GM19324 (cell line): Measurements from ENCODE around the gene SPIB.
"Not testable (repeated sequence)": the region's sequence is repeated elsewhere in the genome, so short reads cannot be mapped to it uniquely, and the experiment has no call there.

Experiments used
- ATAC-seq: cut with Tn5 transposase; IDR thresholded peaks from one replicate; pipeline ENCODE4 v1.9.1; 2021; ENCODE audit warnings: mild to moderate bottlenecking, moderate library complexity; ENCODE audit not compliant: unreplicated experiment, low FRiP score

The SPIB gene

GRCh38 chr19:50465000-50465399, 46.3 kb downstream of the SPIB start:
- no peak for ATAC-seq

- ATAC-seq: no peak
Observed at GRCh38 chr19:50465986-50466705, 47.4 kb downstream of the SPIB start.

GRCh38 chr19:50466706-50467039, 47.9 kb downstream of the SPIB start:
- ATAC-seq: no peak

DNA sequence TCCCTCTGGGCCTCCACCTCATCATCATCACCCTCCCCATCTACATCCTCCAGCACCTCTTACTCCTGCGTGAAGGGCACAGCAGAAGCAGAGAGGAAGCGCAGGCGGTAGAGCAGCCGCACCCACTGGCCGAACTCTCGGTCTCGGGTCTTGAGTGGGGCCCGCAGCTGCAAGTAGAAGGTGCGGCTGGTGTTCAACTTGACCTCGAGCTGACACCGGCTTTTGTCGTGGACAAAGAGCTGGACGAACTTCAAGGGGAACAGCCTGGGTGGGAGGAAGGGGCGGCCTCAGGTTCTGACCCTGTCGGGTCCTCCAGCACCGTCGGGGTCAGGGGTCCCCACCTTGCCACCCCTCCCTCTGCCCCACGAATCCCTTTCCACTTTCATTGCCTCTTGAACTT, 48.8 kb downstream of the SPIB start:
- ATAC-seq: no peak

GRCh38 chr19:50468818-50469217, 50.1 kb downstream of the SPIB start:
- ATAC-seq: no peak

GRCh38 chr19:50473336-50473735, 54.6 kb downstream of the SPIB start:
- not testable (repeated sequence) for ATAC-seq

DNA sequence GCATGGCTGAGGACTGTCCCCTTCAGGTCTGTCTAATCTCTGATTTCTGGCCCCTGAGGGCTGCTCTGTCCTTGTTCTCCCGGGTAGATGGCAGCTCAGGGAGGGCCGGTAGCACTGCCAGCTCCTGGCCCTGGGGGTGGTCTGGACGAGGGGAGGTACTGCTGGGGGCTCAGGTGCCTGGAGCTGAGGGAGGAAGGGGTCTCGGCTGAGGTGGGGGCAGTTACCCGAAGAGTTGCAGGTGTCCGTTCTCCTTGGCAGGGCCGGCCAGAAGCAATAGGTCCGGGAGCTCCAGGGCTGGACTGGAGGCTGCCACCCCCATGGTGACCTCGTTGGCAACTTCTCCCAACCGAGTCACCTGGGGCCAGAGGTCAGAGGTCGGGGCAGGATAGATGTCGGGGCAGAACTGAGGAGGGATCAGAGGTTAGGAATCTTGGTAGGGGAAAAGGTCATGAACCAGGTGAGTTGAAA, 56.4 kb downstream of the SPIB start:
- no peak for ATAC-seq

DNA sequence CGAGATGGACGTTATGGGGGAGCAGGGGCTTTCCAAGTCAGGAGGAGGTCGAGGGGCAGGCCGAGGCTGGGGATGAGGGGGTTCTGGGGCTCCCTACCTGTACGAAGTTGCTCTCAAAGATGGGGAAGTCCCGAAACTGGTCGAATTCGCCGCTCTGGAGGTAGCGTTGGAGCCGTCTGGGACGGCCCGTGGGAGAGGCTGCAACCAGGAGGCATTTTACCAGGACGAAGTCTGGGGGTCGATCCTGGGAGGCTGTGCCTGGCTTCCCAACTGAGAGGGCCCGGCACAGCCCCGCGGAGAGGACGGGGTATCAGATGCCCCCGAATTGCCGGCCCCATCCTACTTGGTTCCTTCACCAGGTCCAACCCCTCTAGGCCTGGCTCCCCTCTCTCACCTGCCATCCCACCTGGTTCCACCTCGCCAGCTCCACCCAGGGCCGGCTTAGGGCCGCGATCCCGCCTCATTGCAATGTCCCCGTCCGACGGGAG, 57.0 kb downstream of the SPIB start:
- peak; percentile 29 for ATAC-seq

- peak; percentile 85 for ATAC-seq
Observed at GRCh38 chr19:50476224-50476906, 57.6 kb downstream of the SPIB start, which contains the start of the genes EMC10 and GARIN5A. TSS of gene EMC10 (plus strand) at chr19:50476507. CDS start at chr19:50476545, 38 bp downstream. TSS of gene GARIN5A (minus strand) at chr19:50476848. CDS start at chr19:50476388, 460 bp downstream.

GRCh38 chr19:50476907-50477238, 58.1 kb downstream of the SPIB start:
- no peak for ATAC-seq

DNA sequence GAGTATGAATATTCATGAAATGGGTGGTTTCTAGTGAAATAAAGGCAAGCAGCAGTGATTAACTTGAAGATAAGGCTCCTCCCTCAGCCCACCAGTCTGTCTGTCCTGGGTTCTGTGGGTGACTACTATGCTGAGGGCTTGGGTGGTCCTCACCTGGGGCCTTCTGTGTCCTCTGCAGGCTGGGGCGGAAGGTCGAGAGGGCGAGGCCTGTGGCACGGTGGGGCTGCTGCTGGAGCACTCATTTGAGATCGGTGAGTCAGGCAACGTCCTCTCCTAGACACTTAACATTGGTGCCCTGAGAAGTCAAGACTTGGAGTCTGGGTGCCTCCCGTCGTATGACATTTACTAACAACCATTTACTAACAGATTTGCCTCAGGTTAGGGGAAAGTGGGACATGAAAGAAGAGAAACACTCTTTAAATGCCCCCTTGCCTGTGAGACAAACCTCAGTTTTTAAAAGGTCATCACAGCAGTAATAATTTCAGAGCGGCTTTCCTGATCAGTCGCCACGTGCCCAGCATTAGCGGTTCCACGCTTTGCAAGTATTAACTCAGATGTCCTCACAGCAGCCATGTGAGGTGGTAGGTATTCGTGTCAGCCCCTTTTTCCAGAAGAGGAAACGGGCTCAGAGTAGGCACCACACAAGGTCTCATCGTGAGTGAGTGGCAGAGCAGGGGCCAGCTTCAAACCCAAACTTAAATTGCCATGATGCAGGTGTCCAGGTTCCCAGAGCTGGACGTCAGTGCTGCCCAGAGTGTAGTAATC, 59.2 kb downstream of the SPIB start:
- no peak for ATAC-seq

DNA sequence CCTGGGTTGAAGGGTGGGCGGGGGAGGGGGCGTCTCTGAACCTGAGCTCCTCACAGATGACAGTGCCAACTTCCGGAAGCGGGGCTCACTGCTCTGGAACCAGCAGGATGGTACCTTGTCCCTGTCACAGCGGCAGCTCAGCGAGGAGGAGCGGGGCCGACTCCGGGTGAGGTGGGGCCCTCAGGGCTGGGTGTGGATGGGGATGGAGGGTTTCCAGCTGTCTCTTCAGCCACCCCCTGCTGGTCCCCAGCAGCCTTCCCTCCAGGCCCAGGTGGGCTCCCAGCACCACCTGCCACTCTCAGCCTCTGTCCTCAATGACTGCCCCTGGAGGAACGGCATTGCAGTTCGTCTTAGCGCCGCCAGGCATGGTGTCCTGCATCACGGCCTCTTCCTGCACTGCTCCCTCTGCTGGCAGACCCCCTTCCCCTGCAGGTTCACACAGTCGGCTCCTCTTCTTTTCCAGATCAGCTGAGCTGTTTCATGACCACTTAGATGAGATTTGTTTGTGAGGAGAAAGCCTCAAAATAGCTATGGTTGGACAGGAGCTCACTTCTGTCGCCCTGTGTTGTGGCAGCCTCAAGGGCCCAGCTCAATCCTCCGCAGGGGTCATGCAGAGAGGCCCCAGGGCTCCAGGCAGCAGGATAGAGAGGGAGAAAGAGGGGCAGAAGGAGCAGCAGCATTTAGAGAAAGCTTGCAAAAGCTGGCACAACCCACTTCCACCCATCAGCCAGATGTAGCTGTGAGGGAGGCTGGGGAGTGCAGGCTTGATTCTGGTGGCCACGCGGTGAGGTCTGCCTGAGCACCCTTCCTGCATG, 60.4 kb downstream of the SPIB start:
- no peak for ATAC-seq

DNA sequence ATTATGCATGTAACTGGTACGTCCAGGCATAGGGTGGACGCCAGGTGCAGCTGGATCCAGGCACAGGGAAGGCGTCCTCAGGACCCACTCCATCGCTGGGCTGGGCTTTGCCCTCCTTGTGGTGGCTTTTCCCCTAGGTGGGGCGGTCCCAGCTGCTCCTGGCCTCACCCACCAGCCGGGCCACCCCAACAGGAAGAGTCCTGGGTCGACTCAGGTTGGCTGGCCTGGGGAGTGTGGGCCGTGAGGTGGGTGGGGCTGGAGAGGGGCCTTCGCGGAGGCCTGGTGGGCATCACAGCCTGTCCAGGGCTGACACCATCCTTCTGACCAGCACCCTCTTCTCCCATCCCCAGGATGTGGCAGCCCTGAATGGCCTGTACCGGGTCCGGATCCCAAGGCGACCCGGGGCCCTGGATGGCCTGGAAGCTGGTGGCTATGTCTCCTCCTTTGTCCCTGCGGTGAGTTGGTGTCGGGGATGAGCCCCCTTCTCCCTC, 61.1 kb downstream of the SPIB start:
- no peak for ATAC-seq

DNA sequence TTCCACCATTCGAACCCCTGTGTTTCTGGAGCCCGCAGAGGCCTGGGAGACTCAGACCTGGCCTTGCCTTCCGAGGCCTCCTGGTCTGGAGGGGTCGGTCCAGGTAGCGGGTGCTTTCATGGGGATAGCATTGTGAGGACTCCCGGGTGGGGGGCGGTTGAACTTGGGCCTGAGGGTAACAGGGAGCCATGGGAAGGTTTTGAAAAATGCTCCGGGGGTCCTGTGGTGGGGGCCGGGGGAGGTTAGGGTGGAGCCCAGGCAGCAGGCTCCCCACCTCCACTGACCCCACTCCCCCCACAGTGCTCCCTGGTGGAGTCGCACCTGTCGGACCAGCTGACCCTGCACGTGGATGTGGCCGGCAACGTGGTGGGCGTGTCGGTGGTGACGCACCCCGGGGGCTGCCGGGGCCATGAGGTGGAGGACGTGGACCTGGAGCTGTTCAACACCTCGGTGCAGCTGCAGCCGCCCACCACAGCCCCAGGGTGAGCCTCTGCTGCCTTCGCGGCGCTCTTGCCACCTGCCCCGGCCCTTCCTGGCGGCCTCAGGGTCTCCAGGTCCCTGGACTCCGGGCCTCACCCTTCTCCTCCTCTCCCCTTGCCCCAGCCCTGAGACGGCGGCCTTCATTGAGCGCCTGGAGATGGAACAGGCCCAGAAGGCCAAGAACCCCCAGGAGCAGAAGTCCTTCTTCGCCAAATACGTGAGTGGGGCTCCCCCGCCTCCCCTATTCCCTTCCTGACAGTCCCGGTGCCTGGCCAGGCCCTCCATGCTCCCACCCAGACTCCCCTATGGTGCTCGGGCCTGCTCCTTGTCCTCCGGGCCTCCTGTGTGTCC, 61.8 kb downstream of the SPIB start:
- no peak for ATAC-seq
